ENCODE measurements around the gene RTKN2. TPM values are rescaled to one million over a fixed set of nuclear protein-coding genes. Genes with fewer than 3 reads are reported as not detected.

Gene RTKN2
- total RNA-seq, 4 donors from 2014 or later: 1.3 to 5.8 (median 1.7) TPM

DNA sequence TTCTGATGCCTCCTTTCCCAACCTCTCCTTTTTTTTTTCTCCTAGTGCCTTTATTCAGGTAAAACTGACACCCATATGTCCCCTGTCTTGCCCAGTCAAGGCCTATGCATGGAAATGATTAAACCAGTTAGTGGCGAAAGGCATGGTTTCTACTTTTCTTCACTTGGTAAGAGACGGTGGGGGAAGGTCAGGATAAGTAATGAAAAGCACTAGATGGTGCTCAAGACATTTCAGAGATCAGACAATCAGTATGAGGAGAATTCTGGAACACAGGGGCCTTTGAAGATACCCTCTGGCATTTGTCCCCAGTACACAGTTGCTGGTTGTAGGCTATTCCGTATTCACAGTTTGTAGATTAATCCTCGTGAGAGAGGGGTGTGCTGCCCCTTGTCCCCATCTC is 121.2 kb downstream of the RTKN2 start:
- Histone ChIP-seq H3K4me3 (no peak overlapping the region), H3K36me3 (no peaks in the 10 kb centered on the region), H3K27ac (no peak overlapping the region), H3K4me1 (no peaks in the 10 kb centered on the region), H3K9me3 (no peaks in the 10 kb centered on the region), H3K27me3 (no peaks in the 10 kb centered on the region)
- TF ChIP-seq, protein P1, sequence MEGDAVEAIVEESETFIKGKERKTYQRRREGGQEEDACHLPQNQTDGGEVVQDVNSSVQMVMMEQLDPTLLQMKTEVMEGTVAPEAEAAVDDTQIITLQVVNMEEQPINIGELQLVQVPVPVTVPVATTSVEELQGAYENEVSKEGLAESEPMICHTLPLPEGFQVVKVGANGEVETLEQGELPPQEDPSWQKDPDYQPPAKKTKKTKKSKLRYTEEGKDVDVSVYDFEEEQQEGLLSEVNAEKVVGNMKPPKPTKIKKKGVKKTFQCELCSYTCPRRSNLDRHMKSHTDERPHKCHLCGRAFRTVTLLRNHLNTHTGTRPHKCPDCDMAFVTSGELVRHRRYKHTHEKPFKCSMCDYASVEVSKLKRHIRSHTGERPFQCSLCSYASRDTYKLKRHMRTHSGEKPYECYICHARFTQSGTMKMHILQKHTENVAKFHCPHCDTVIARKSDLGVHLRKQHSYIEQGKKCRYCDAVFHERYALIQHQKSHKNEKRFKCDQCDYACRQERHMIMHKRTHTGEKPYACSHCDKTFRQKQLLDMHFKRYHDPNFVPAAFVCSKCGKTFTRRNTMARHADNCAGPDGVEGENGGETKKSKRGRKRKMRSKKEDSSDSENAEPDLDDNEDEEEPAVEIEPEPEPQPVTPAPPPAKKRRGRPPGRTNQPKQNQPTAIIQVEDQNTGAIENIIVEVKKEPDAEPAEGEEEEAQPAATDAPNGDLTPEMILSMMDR (IDR thresholded peaks at IDR 0.05): no peak
- no peak for TF ChIP-seq POLR2A (IDR thresholded peaks at IDR 0.05)
- DNase-seq: no peak

DNA sequence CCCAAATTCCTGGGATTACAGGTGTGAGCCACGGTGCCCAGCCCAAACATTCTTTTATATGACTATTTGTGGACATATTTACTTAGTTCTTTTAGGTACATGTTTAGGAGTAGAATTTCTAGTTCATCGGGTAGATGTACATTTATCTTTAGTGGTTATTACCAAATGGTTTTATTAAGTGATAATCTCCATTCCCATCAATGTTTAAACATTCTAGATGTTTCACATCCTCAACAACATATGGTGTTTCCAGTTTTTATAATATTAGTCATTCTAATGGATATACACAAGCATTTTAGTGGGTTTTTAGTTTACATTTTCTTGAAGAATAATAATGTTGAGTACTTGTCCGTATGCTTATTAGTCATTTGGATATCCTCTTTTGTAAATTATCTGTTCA is 131.7 kb downstream of the RTKN2 start:
- Histone ChIP-seq H3K4me3 (no peak overlapping the region), H3K4me1 (no peaks in the 10 kb centered on the region), H3K36me3 (no peaks in the 10 kb centered on the region), H3K9me3 (no peaks in the 10 kb centered on the region), H3K27ac (no peak overlapping the region), H3K27me3 (no peaks in the 10 kb centered on the region)
- DNase-seq: no peak
- TF ChIP-seq, protein P1 (IDR thresholded peaks at IDR 0.05): no peak
- no peak for TF ChIP-seq POLR2A (IDR thresholded peaks at IDR 0.05)

DNA sequence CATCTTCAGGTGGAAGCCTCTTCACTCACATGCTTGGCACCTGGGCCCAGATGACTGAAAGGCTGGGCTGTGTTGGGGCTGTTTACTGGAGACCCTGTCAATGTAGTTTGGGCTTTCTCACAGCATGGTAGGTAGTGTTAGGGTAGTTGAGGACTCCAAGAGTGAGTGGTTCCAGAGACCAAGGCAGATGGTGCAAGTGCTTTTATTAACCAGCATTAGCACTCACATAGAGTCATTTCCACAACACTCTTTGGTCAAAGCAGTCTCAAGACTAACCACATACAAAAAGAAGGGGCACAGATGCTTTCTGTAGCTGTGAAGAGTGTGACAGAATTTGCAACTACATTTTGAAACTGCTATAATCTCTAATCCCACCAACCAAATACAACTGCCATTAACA is 135.0 kb downstream of the RTKN2 start:
- no peak for DNase-seq
- no peaks in the 10 kb centered on the region for H3K27me3 ChIP-seq
- H3K27ac ChIP-seq: no peak overlapping the region
- no peaks in the 10 kb centered on the region for H3K9me3 ChIP-seq
- no peaks in the 10 kb centered on the region for H3K36me3 ChIP-seq
- TF ChIP-seq, protein P1 (IDR thresholded peaks at IDR 0.05): no peak
- no peak for TF ChIP-seq POLR2A (IDR thresholded peaks at IDR 0.05)
- H3K4me3 ChIP-seq: no peak overlapping the region
- H3K4me1 ChIP-seq: no peaks in the 10 kb centered on the region

Other genes with a start within 250 kb of the RTKN2 start
- under 1 TPM in 2 of 4 donors, not detected in 2; 0.27 to 0.83 TPM for gene ZNF365, start 105.5 kb upstream of the RTKN2 start, total RNA-seq

Measured in Peyer's patch (tissue), 4 donors.